Bronchial epithelial cell (primary cell): ENCODE data around the gene GIPC3. TPM values are rescaled to one million over a fixed set of nuclear protein-coding genes. Genes with fewer than 3 reads are reported as not detected.

Experiments used
- DNase-seq: peaks from one replicate; pipeline ENCODE4 v3.0.0-alpha.2; 2010; ENCODE audit warnings: low read depth
- FAIRE-seq: peaks from 2 replicates; lab custom pipeline; 2011; peaks lifted over from hg19 to GRCh38; lab: Jason Lieb, UNC
- H3K27me3 ChIP-seq: 2 replicates; pipeline ENCODE4 v1.5.1; 2011; ENCODE audit warnings: low read length; ENCODE audit not compliant: control insufficient read depth, insufficient read depth
- H3K36me3 ChIP-seq: 2 replicates; pipeline ENCODE4 v1.5.1; 2011; ENCODE audit warnings: low read length; ENCODE audit not compliant: control insufficient read depth, insufficient read depth
- H3K4me3 ChIP-seq: 2 replicates; pipeline ENCODE4 v1.5.1; 2011; ENCODE audit warnings: mild to moderate bottlenecking, low read depth, low read length, control low read depth
- CTCF ChIP-seq: IDR thresholded peaks from 2 replicates; pipeline ENCODE4 v1.5.1; 2011; ENCODE audit warnings: mild to moderate bottlenecking, moderate library complexity, low read length, control low read depth, inconsistent platforms; ENCODE audit not compliant: insufficient read depth, severe bottlenecking
- total RNA-seq: library from RNA; depleted of rRNA; stranded (reverse); fragments of >200 nt; gene quantifications from 2 replicates; pipeline ENCODE4 v1.2.1, GENCODE V29; 2014

The GIPC3 gene
- total RNA-seq, 1 donor from 2014 or later = not detected

DNA sequence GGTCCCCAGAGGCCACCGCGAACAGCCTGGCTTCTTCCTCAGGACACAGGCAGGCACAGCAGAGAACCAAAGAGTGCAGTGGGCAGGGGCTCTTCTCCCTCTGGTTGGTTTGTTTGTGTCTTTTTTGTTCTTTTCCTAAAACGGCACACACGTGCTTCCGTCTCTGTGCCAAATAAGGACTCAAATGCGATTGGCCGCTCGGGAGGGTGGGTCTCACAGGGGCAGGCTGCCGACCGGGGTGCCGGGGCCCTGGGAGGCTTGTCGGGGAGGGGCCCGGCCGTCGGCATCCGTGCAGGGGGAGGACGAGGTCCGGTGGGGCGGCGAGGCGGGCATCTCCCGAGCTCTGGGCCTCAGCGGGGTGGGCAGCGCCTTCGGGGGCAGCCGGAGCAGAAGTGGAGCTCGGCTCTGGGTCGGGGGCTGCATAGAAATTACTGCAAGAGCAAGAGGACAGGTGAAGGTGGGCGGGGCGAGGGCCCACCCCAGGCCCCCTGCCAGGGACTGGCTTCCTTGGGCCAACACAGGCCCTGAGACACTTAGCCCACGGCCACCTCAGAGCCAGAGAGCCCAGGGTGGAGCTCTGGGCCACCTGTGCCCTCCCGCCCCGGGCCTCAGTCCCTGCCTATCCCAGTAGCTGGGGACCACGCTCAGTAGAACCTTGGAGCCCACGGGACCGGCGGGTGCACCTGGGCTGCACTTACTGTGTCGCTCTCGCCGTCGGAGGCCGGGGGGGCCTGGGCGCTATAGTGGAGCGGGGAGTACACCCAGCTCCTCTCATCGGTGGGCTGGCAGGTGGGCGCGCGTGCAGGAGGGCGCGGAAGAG is 47.7 kb downstream of the GIPC3 start:
- no peak overlapping the region for H3K4me3 ChIP-seq
- DNase-seq (no peak), FAIRE-seq (no peak)
- H3K27me3 ChIP-seq = no peaks in the 10 kb centered on the region
- no peaks in the 10 kb centered on the region for H3K36me3 ChIP-seq
- TF ChIP-seq CTCF = no peak

- DNase-seq (no peak), FAIRE-seq (no peak)
- H3K27me3 ChIP-seq = no peaks in the 10 kb centered on the region
- H3K36me3 ChIP-seq = peaks cover 1% of the 10 kb centered on the region
- no peak overlapping the region for H3K4me3 ChIP-seq
- TF ChIP-seq CTCF = no peak
Measured at GRCh38 chr19:3633559-3633988, 48.3 kb downstream of the GIPC3 start.

DNA sequence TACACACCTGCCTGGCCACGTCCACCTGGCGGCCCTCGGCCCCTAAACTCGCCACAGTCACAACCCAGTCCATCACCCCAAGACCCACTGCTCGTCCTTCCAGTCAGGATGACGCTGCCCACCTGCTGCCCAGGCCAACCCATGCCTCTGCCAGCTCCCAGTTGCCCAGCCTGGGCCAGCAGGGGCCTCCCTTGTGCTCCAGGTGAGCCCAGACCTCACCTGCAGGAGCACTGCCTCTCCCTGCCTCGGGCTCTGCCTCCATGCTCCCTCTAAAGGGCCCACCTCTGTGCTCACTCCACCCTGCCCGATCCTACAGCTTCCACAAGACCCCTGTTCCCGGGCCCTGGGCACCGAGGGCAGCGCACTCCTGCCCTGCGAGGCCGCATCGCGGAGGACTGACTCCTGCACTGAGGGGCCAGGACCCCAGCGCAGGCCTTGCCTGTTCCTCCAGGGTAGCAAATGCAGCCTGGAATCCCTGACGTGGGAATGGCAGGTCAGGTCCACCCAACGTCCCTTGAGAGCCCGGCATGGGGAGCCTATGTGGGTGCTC is 49.3 kb downstream of the GIPC3 start:
- FAIRE-seq = no peak
- H3K27me3 ChIP-seq = no peaks in the 10 kb centered on the region
- H3K36me3 ChIP-seq = peaks cover 5% of the 10 kb centered on the region
- H3K4me3 ChIP-seq = no peak overlapping the region
- no peak for TF ChIP-seq CTCF
- no peak for DNase-seq

DNA sequence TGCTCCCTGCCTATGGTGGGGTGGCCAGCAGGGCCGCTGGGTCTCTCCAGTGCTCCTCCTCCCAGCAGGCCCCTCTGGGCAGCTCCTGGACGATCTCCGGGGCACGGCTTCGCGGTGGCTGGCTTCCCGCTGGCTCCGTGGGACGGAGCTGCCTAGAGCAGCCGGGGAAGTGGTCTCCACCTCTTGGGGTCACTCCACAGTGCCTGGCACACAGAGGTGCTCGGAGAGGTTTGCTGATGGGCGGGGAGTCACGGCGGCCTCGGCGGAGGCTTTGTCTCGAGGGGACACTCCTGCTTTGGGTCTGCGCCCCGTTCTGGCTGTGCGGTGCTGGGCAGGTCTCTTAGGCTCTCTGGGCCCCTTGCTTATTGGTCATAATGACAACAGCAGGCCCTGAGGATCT is 51.2 kb downstream of the GIPC3 start:
- FAIRE-seq = no peak
- Histone ChIP-seq H3K4me3 (no peak overlapping the region), H3K36me3 (peaks cover 5% of the 10 kb centered on the region), H3K27me3 (no peaks in the 10 kb centered on the region)
- no peak for TF ChIP-seq CTCF
- DNase-seq = no peak

GRCh38 chr19:3636962-3637361 is 51.7 kb downstream of the GIPC3 start:
- no peak for DNase-seq
- Histone ChIP-seq H3K27me3 (no peaks in the 10 kb centered on the region), H3K36me3 (peaks cover 7% of the 10 kb centered on the region), H3K4me3 (no peak overlapping the region)
- no peak for TF ChIP-seq CTCF
- FAIRE-seq = no peak
